PC-3 (cell line): Measurements from ENCODE around the gene CSMD2. TPM values are rescaled to one million over a fixed set of nuclear protein-coding genes. Genes with fewer than 3 reads are reported as not detected.

Experiments
- ATAC-seq: fragments of 200-7000 bp; cut with Tn5 transposase; 2 replicates; pipeline ENCODE4 v1.9.1; 2020; ENCODE audit warnings: mild to moderate bottlenecking, moderate library complexity
- BruUV-seq: library from RNA; stranded (reverse); fragments of 400-500 nt; replicated peaks from 2 replicates; lab custom pipeline; 2021; lab: Mats Ljungman, UMichigan
- CTCF ChIA-PET: fragments of 300-600 bp; sonication (Branson Sonifier 250); formaldehyde crosslinking; loops from one replicate; lab custom pipeline; 2022; ENCODE audit warnings: antibody characterized with exemption; lab: Charles Lee
- POLR2A ChIA-PET: fragments of 300-600 bp; sonication (Branson Sonifier 250); formaldehyde crosslinking; loops from one replicate; lab custom pipeline; 2022; ENCODE audit warnings: antibody characterized with exemption; ENCODE audit not compliant: unreplicated experiment; lab: Charles Lee
- DNase-seq: peaks from one replicate; pipeline ENCODE4 v3.0.0-alpha.2; 2015
- H2AFZ ChIP-seq: fragments of 300-600 bp; sonication (generic); 2 replicates; pipeline ENCODE4 v1.6.0; 2016; ENCODE audit warnings: antibody characterized with exemption, low read length
- H3F3A ChIP-seq: fragments of 300-600 bp; sonication (generic); one replicate; pipeline ENCODE4 v1.6.0; 2017; ENCODE audit warnings: antibody characterized with exemption, low read length, control low read depth, mild to moderate bottlenecking; ENCODE audit not compliant: unreplicated experiment
- H3K27ac ChIP-seq: fragments of 300-600 bp; sonication (generic); 2 replicates; pipeline ENCODE4 v1.5.1; 2016; ENCODE audit warnings: mild to moderate bottlenecking, low read length
- H3K27me3 ChIP-seq: fragments of 300-600 bp; sonication (generic); 2 replicates; pipeline ENCODE4 v1.6.1; 2016; ENCODE audit warnings: low read length, mixed read lengths
- H3K36me3 ChIP-seq: fragments of 300-600 bp; sonication (generic); 2 replicates; pipeline ENCODE4 v1.6.1; 2016; ENCODE audit warnings: low read depth, mixed run types, low read length, mixed read lengths
- H3K4me1 ChIP-seq: fragments of 300-600 bp; sonication (generic); 2 replicates; pipeline ENCODE4 v1.5.1; 2016; ENCODE audit warnings: low read length; ENCODE audit not compliant: insufficient read depth
- H3K4me2 ChIP-seq: fragments of 300-600 bp; sonication (generic); 2 replicates; pipeline ENCODE4 v1.6.0; 2016; ENCODE audit warnings: low read length
- H3K4me3 ChIP-seq: fragments of 300-600 bp; sonication (generic); 2 replicates; pipeline ENCODE4 v1.5.1; 2016; ENCODE audit warnings: mild to moderate bottlenecking, low read length, mixed read lengths
- H3K79me2 ChIP-seq: fragments of 300-600 bp; sonication (generic); 2 replicates; pipeline ENCODE4 v1.6.1; 2017; ENCODE audit warnings: low read length, mixed read lengths
- H3K9ac ChIP-seq: fragments of 300-600 bp; sonication (generic); 2 replicates; pipeline ENCODE4 v1.6.0; 2016; ENCODE audit warnings: mild to moderate bottlenecking, low read length
- H3K9me2 ChIP-seq: fragments of 300-600 bp; sonication (generic); replicated peaks from 2 replicates; pipeline ENCODE4 v1.6.1; 2016; ENCODE audit warnings: mixed run types, low read length, mixed read lengths
- H3K9me3 ChIP-seq: fragments of 300-600 bp; sonication (generic); 2 replicates; pipeline ENCODE4 v1.6.1; 2016; ENCODE audit warnings: low read length, mixed read lengths
- H4K20me1 ChIP-seq: fragments of 300-600 bp; sonication (generic); 2 replicates; pipeline ENCODE4 v1.6.1; 2016; ENCODE audit warnings: low read length, mixed read lengths
- EZH2 ChIP-seq: fragments of 300-600 bp; sonication (generic); IDR thresholded peaks from one replicate; pipeline ENCODE4 v1.6.1; 2017; ENCODE audit warnings: antibody characterized with exemption, mild to moderate bottlenecking, low read length; ENCODE audit not compliant: unreplicated experiment
- EZH2phosphoT487 ChIP-seq: fragments of 300-600 bp; sonication (generic); IDR thresholded peaks from 2 replicates; pipeline ENCODE4 v1.6.1; 2018; ENCODE audit warnings: mild to moderate bottlenecking, antibody characterized with exemption, low read length, borderline replicate concordance
- intact Hi-C: fragments of 100-400 bp; cut with micrococcal nuclease; formaldehyde crosslinking; loops from 2 replicates; pipeline ENCODE4 v1.9.0; 2023
- total RNA-seq: library from RNA; depleted of rRNA; stranded (reverse); fragments of >200 nt; gene quantifications from 2 replicates; pipeline ENCODE4 v1.2.3, GENCODE V29; 2014
- TF ChIP-seq, protein P1 (sequence below): fragments of 300-600 bp; sonication (generic); conservative IDR thresholded peaks from 2 replicates; pipeline ENCODE4 v1.5.1; 2017; ENCODE audit warnings: antibody characterized with exemption, low read depth, mild to moderate bottlenecking, low read length

The CSMD2 gene
- total RNA-seq, 1 experiment from 2014 or later: not detected

DNA sequence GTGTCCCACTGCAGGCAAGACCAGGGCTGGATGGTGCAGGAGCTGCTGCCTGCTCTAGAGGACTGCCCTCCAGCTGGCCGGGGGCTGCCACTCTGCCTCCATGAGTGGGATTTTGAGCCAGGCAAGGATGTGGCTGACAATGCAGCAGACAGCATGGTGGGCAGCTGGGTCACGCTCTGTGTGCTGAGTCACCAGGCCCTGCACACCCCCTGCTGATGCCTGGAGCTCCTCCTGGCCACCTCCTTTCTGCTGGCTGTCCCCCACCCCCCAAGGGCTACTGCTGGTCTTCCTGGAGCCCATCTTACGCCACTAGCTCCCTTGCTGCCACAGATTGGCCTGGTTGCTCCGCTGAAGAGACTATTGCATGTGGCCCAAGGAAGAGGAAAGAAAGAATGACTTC, 696.5 kb downstream of the CSMD2 start:
- Histone ChIP-seq H3K79me2 (no peaks in the 10 kb centered on the region), H2AFZ (no peak overlapping the region), H3K27ac (no peak overlapping the region), H3K4me1 (no peaks in the 10 kb centered on the region), H4K20me1 (no peaks in the 10 kb centered on the region), H3F3A (no peaks in the 10 kb centered on the region), H3K4me3 (no peak overlapping the region), H3K36me3 (no peaks in the 10 kb centered on the region), H3K9me2 (no peaks in the 10 kb centered on the region), H3K27me3 (no peaks in the 10 kb centered on the region), H3K4me2 (no peak overlapping the region), H3K9me3 (no peaks in the 10 kb centered on the region), H3K9ac (no peak overlapping the region)
- intact Hi-C loops: no loop called here
- POLR2A ChIA-PET: interaction anchor here (0.6 kb wide), 1 partner anchor 1384 kb away, joined by 3 read pairs; no protein-coding TSS in a partner anchor
- ATAC-seq: no peak
- no TSS peak for BruUV-seq
- TF ChIP-seq EZH2phosphoT487 (no peak), EZH2 (no peak)
- TF ChIP-seq, protein P1, sequence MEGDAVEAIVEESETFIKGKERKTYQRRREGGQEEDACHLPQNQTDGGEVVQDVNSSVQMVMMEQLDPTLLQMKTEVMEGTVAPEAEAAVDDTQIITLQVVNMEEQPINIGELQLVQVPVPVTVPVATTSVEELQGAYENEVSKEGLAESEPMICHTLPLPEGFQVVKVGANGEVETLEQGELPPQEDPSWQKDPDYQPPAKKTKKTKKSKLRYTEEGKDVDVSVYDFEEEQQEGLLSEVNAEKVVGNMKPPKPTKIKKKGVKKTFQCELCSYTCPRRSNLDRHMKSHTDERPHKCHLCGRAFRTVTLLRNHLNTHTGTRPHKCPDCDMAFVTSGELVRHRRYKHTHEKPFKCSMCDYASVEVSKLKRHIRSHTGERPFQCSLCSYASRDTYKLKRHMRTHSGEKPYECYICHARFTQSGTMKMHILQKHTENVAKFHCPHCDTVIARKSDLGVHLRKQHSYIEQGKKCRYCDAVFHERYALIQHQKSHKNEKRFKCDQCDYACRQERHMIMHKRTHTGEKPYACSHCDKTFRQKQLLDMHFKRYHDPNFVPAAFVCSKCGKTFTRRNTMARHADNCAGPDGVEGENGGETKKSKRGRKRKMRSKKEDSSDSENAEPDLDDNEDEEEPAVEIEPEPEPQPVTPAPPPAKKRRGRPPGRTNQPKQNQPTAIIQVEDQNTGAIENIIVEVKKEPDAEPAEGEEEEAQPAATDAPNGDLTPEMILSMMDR: no peak
- CTCF ChIA-PET: interaction anchor here (0.5 to 0.6 kb wide), 2 partner anchors 48 to 1384 kb away, joined by 3 to 7 read pairs; no protein-coding TSS in a partner anchor
- DNase-seq: no peak

DNA sequence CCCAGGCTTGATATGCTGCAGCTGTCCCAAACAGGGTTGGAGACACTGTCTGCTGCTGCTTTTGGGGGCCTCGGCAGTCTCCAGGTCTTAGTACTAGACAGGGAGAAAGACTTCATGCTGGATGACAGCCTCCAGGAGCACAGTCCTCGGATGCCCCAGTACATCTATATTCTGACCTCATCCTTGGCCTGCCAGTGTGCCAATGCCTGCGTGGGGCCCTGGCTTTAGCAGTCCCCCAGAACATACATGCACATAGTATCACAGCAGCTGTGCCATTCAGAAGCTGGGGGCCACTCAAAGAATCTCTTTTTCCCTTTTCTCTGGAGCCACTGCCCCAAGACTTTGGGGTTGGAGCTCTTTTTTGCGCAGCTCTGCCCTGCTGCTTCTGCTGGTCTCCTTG, 697.0 kb downstream of the CSMD2 start:
- Histone ChIP-seq H3K4me1 (no peaks in the 10 kb centered on the region), H4K20me1 (no peaks in the 10 kb centered on the region), H3K4me3 (no peak overlapping the region), H3K27ac (no peak overlapping the region), H3K9ac (no peak overlapping the region), H3F3A (no peaks in the 10 kb centered on the region), H3K27me3 (no peaks in the 10 kb centered on the region), H3K36me3 (no peaks in the 10 kb centered on the region), H3K79me2 (no peaks in the 10 kb centered on the region), H3K9me2 (no peaks in the 10 kb centered on the region), H3K4me2 (no peak overlapping the region), H2AFZ (no peak overlapping the region), H3K9me3 (no peaks in the 10 kb centered on the region)
- intact Hi-C loops: no loop called here
- BruUV-seq: no TSS peak
- ATAC-seq: no peak
- ChIA-PET CTCF (interaction anchor here (0.5 to 0.6 kb wide), 3 partner anchors 13 to 1385 kb away, joined by 3 to 7 read pairs (median 3); no protein-coding TSS in a partner anchor), POLR2A (interaction anchor here (0.6 kb wide), 1 partner anchor 1385 kb away, joined by 3 read pairs; no protein-coding TSS in a partner anchor)
- no peak for TF ChIP-seq EZH2
- TF ChIP-seq EZH2phosphoT487: no peak
- TF ChIP-seq, protein P1: no peak
- no peak for DNase-seq

DNA sequence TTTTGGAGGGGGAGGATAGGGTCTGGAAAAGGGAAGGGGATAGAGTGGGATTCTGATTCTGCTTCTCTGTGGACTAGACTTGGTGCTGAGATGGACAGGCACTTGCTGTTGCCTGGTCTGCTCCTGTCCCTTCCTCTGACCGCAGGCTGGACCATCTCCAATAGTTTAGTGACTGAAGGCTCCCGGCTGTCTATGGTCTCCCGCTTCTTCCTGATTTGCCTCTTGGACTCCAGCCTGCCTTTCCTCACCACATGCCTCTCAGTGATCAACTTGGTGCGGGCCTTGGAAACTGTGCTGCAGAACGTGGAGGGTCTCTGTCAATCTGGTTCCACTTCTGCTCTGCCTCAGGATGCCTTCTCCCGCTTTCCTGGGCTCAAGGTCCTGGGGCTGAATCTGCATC, 698.9 kb downstream of the CSMD2 start:
- DNase-seq (no peak), ATAC-seq (no peak)
- Histone ChIP-seq H3K27ac (no peak overlapping the region), H3K79me2 (no peaks in the 10 kb centered on the region), H3K9me2 (no peaks in the 10 kb centered on the region), H3K4me1 (no peaks in the 10 kb centered on the region), H3F3A (no peaks in the 10 kb centered on the region), H3K4me3 (no peak overlapping the region), H2AFZ (no peak overlapping the region), H3K27me3 (no peaks in the 10 kb centered on the region), H4K20me1 (no peaks in the 10 kb centered on the region), H3K36me3 (no peaks in the 10 kb centered on the region), H3K4me2 (no peak overlapping the region), H3K9me3 (no peaks in the 10 kb centered on the region), H3K9ac (no peak overlapping the region)
- ChIA-PET POLR2A (no interaction called here), CTCF (no interaction called here)
- no TSS peak for BruUV-seq
- TF ChIP-seq EZH2: no peak
- TF ChIP-seq, protein P1: no peak
- TF ChIP-seq EZH2phosphoT487: no peak
- intact Hi-C loops: no loop called here
